ENCODE measurements around the gene DNMT3A. TPM values are rescaled to one million over a fixed set of nuclear protein-coding genes. Genes with fewer than 3 reads are reported as not detected.

Gene DNMT3A
- total RNA-seq, 4 donors from 2014 or later = 16.1 to 33.7 (median 21.0) TPM

GRCh38 chr2:25250331-25251070 lies 91.2 kb downstream of the DNMT3A start:
- intact Hi-C loops (cut with DNase I; ENCODE audit: low total_unique reads) = no loop called here
- no peak for DNase-seq
- TF ChIP-seq CTCF (IDR thresholded peaks at IDR 0.05) = no peak
- H3K27ac ChIP-seq = peak overlapping the region in 1 of 4 donors; percentile 88
- peak overlapping the region in 1 of 4 donors; percentile 77 for H3K4me3 ChIP-seq
- H3K9me3 ChIP-seq = no peaks in the 10 kb centered on the region
- in situ Hi-C loops (cut with MboI; ENCODE audit: low pct_ligation_motif_present in 1 of 4, low pct_unique_long_range_greater_than_20kb in 1 of 4, low sequenced_read_pairs in 3 of 4) = no loop called here
- peaks cover 0 to 20% (median 9%) of the 10 kb centered on the region in 4 donors for H3K36me3 ChIP-seq
- WGBS, 2 donors (ENCODE audit: low coverage in 1 of 2) = 80 to 98% methylated on average over 6 to 27 of the region's 28 CpGs
- peaks cover 0 to 21% (median 17%) of the 10 kb centered on the region in 4 donors for H3K4me1 ChIP-seq
- no peaks in the 10 kb centered on the region for H3K27me3 ChIP-seq

- Histone ChIP-seq H3K4me3 (no peak overlapping the region), H3K36me3 (peaks cover 0 to 27% (median 13%) of the 10 kb centered on the region in 4 donors), H3K27ac (no peak overlapping the region), H3K9me3 (no peaks in the 10 kb centered on the region), H3K4me1 (peaks cover 0 to 21% (median 17%) of the 10 kb centered on the region in 4 donors), H3K27me3 (no peaks in the 10 kb centered on the region)
- no peak for TF ChIP-seq CTCF (IDR thresholded peaks at IDR 0.05)
- TF ChIP-seq EP300 (IDR thresholded peaks at IDR 0.05; ENCODE audit: low read depth) = no peak
- TF ChIP-seq POLR2A (IDR thresholded peaks at IDR 0.05) = no peak
- TF ChIP-seq POLR2AphosphoS5 (IDR thresholded peaks at IDR 0.05) = no peak
- DNase-seq = no peak
- in situ Hi-C loops (cut with MboI; ENCODE audit: low pct_ligation_motif_present in 1 of 4, low pct_unique_long_range_greater_than_20kb in 1 of 4, low sequenced_read_pairs in 3 of 4) = no loop called here
- WGBS, 2 donors (ENCODE audit: low coverage in 1 of 2) = 92% methylated on average over 4 of the region's 4 CpGs; no CpG with 5 or more reads in 1 of the 2 donors
- intact Hi-C loops (cut with DNase I; ENCODE audit: low total_unique reads) = no loop called here
Observed at GRCh38 chr2:25249785-25250184, 91.9 kb downstream of the DNMT3A start.

- TF ChIP-seq EP300 (IDR thresholded peaks at IDR 0.05; ENCODE audit: low read depth) (no peak), POLR2A (IDR thresholded peaks at IDR 0.05) (no peak), POLR2AphosphoS5 (IDR thresholded peaks at IDR 0.05) (no peak), CTCF (IDR thresholded peaks at IDR 0.05) (no peak)
- Histone ChIP-seq H3K4me1 (peaks cover 0 to 18% (median 15%) of the 10 kb centered on the region in 4 donors), H3K27me3 (no peaks in the 10 kb centered on the region), H3K4me3 (no peak overlapping the region), H3K36me3 (peaks cover 0 to 45% (median 24%) of the 10 kb centered on the region in 4 donors), H3K27ac (no peak overlapping the region), H3K9me3 (no peaks in the 10 kb centered on the region)
- 90 to 100% methylated on average over 1 to 20 of the region's 20 CpGs for WGBS, 2 donors (ENCODE audit: low coverage in 1 of 2)
- in situ Hi-C loops (cut with MboI; ENCODE audit: low pct_ligation_motif_present in 1 of 4, low pct_unique_long_range_greater_than_20kb in 1 of 4, low sequenced_read_pairs in 3 of 4) = no loop called here
- intact Hi-C loops (cut with DNase I; ENCODE audit: low total_unique reads) = no loop called here
- no peak for DNase-seq
Observed at GRCh38 chr2:25247792-25248512, 93.8 kb downstream of the DNMT3A start.

GRCh38 chr2:25246558-25247290 lies 95.0 kb downstream of the DNMT3A start:
- Histone ChIP-seq H3K9me3 (no peaks in the 10 kb centered on the region), H3K4me1 (peaks cover 0 to 10% (median 9%) of the 10 kb centered on the region in 4 donors), H3K4me3 (no peak overlapping the region), H3K27me3 (no peaks in the 10 kb centered on the region), H3K36me3 (peaks cover 0 to 55% (median 27%) of the 10 kb centered on the region in 4 donors), H3K27ac (no peak overlapping the region)
- intact Hi-C loops (cut with DNase I; ENCODE audit: low total_unique reads) = no loop called here
- in situ Hi-C loops (cut with MboI; ENCODE audit: low pct_ligation_motif_present in 1 of 4, low pct_unique_long_range_greater_than_20kb in 1 of 4, low sequenced_read_pairs in 3 of 4) = no loop called here
- WGBS, 2 donors (ENCODE audit: low coverage in 1 of 2) = 94% methylated on average over 24 of the region's 26 CpGs; no CpG with 5 or more reads in 1 of the 2 donors
- TF ChIP-seq EP300 (IDR thresholded peaks at IDR 0.05; ENCODE audit: low read depth) (no peak), POLR2AphosphoS5 (IDR thresholded peaks at IDR 0.05) (no peak), CTCF (IDR thresholded peaks at IDR 0.05) (no peak), POLR2A (IDR thresholded peaks at IDR 0.05) (no peak)
- DNase-seq = no peak
